ENCODE data around the gene PIWIL1. TPM values are rescaled to one million over a fixed set of nuclear protein-coding genes. Genes with fewer than 3 reads are reported as not detected.

The PIWIL1 gene
- total RNA-seq, 1 experiment from 2014 or later = not detected

DNA sequence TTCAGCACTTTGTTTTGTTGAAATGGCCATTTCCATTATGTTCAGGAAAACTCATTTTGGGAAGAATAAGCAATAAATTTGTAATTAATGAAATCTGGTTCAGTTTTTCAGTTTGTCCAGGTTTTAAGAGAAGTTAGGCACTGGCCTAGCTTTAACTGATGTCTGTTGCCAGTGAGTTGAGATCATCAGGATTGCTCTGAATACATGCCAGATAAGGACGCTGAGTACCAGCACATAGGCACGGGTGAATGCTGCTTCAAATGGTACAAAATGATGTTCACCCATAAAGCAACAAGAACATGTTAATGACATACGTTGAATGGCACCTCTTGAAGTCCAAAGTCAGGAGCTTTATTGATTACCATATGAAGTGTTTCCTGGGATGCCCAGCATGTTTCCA lies 46.5 kb downstream of the PIWIL1 start:
- no peak overlapping the region for H3K4me2 ChIP-seq (ENCODE audit: low read length)
- no peaks in the 10 kb centered on the region for H3K4me1 ChIP-seq (ENCODE audit: control insufficient read depth in 1 of 2, insufficient read depth in 2 of 2, low read length in 2 of 2)
- no peak overlapping the region for H2AFZ ChIP-seq (ENCODE audit: low read depth, low read length, poor library complexity, severe bottlenecking)
- TF ChIP-seq ELF1 (IDR thresholded peaks at IDR 0.05; ENCODE audit: borderline replicate concordance, low read depth) (no peak), POLR2A (IDR thresholded peaks at IDR 0.05; ENCODE audit: borderline replicate concordance, extremely low read depth, insufficient read depth, insufficient read length) (no peak), FOSL1 (IDR thresholded peaks at IDR 0.05; ENCODE audit: low read depth) (no peak), POLR2AphosphoS5 (IDR thresholded peaks at IDR 0.05; ENCODE audit: low read depth, low read length) (no peak), SIN3A (IDR thresholded peaks at IDR 0.05; ENCODE audit: low read depth) (no peak), EZH2 (IDR thresholded peaks at IDR 0.05) (no peak), ZNF274 (IDR thresholded peaks at IDR 0.05; ENCODE audit: low read depth, low read length) (no peak), SP1 (IDR thresholded peaks at IDR 0.05; ENCODE audit: low read depth) (no peak), CEBPB (IDR thresholded peaks at IDR 0.05; ENCODE audit: low read depth) (no peak), TCF7L2 (IDR thresholded peaks at IDR 0.05; ENCODE audit: borderline replicate concordance, extremely low read depth, insufficient read depth, insufficient read length) (no peak), EZH2phosphoT487 (IDR thresholded peaks at IDR 0.05; ENCODE audit: borderline replicate concordance) (no peak), RAD21 (IDR thresholded peaks at IDR 0.05; ENCODE audit: low read depth) (no peak), YY1 (IDR thresholded peaks at IDR 0.05; ENCODE audit: extremely low read depth, insufficient replicate concordance, low read depth, low read length) (no peak), JUND (IDR thresholded peaks at IDR 0.05) (no peak), EGR1 (IDR thresholded peaks at IDR 0.05; ENCODE audit: low read depth) (no peak)
- TF ChIP-seq, protein P1, sequence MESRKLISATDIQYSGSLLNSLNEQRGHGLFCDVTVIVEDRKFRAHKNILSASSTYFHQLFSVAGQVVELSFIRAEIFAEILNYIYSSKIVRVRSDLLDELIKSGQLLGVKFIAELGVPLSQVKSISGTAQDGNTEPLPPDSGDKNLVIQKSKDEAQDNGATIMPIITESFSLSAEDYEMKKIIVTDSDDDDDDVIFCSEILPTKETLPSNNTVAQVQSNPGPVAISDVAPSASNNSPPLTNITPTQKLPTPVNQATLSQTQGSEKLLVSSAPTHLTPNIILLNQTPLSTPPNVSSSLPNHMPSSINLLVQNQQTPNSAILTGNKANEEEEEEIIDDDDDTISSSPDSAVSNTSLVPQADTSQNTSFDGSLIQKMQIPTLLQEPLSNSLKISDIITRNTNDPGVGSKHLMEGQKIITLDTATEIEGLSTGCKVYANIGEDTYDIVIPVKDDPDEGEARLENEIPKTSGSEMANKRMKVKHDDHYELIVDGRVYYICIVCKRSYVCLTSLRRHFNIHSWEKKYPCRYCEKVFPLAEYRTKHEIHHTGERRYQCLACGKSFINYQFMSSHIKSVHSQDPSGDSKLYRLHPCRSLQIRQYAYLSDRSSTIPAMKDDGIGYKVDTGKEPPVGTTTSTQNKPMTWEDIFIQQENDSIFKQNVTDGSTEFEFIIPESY (IDR thresholded peaks at IDR 0.05; ENCODE audit: extremely low read depth, insufficient replicate concordance, low read length) = no peak
- TF ChIP-seq, protein P2, sequence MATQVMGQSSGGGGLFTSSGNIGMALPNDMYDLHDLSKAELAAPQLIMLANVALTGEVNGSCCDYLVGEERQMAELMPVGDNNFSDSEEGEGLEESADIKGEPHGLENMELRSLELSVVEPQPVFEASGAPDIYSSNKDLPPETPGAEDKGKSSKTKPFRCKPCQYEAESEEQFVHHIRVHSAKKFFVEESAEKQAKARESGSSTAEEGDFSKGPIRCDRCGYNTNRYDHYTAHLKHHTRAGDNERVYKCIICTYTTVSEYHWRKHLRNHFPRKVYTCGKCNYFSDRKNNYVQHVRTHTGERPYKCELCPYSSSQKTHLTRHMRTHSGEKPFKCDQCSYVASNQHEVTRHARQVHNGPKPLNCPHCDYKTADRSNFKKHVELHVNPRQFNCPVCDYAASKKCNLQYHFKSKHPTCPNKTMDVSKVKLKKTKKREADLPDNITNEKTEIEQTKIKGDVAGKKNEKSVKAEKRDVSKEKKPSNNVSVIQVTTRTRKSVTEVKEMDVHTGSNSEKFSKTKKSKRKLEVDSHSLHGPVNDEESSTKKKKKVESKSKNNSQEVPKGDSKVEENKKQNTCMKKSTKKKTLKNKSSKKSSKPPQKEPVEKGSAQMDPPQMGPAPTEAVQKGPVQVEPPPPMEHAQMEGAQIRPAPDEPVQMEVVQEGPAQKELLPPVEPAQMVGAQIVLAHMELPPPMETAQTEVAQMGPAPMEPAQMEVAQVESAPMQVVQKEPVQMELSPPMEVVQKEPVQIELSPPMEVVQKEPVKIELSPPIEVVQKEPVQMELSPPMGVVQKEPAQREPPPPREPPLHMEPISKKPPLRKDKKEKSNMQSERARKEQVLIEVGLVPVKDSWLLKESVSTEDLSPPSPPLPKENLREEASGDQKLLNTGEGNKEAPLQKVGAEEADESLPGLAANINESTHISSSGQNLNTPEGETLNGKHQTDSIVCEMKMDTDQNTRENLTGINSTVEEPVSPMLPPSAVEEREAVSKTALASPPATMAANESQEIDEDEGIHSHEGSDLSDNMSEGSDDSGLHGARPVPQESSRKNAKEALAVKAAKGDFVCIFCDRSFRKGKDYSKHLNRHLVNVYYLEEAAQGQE (IDR thresholded peaks at IDR 0.05; ENCODE audit: low read depth) = no peak
- TF ChIP-seq, protein P3, sequence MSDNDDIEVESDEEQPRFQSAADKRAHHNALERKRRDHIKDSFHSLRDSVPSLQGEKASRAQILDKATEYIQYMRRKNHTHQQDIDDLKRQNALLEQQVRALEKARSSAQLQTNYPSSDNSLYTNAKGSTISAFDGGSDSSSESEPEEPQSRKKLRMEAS (IDR thresholded peaks at IDR 0.05) = no peak
- TF ChIP-seq, protein P4, sequence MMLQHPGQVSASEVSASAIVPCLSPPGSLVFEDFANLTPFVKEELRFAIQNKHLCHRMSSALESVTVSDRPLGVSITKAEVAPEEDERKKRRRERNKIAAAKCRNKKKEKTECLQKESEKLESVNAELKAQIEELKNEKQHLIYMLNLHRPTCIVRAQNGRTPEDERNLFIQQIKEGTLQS (IDR thresholded peaks at IDR 0.05) = no peak
- no peaks in the 10 kb centered on the region; a peak in 1 of 4 replicates for H3K9me3 ChIP-seq (ENCODE audit: control insufficient read depth in 1 of 2, insufficient read depth in 1 of 2, low read depth in 1 of 2, low read length in 2 of 2)
- H3K36me3 ChIP-seq (ENCODE audit: control insufficient read depth in 1 of 2, insufficient read depth in 2 of 2, low read length in 2 of 2) = no peaks in the 10 kb centered on the region
- no peak for DNase-seq (ENCODE audit: low read depth, low spot score)
- intact Hi-C loops (cut with micrococcal nuclease) = no loop called here
- H3K9ac ChIP-seq (ENCODE audit: low read length) = no peak overlapping the region
- RAD21 ChIA-PET (ENCODE audit: low non-redundant PET in 1 of 2, low total read pairs in 2 of 2, uncharacterized antibody in 2 of 2, unreplicated experiment in 2 of 2) = no interaction called here
- no peaks in the 10 kb centered on the region for H3K79me2 ChIP-seq (ENCODE audit: insufficient read depth, low read length)
- no TSS peak for BruUV-seq (replicated peaks)
- no peaks in the 10 kb centered on the region for H4K20me1 ChIP-seq (ENCODE audit: insufficient read depth)
- H3K27me3 ChIP-seq (ENCODE audit: insufficient read depth, low read length) = no peaks in the 10 kb centered on the region
- H3K27ac ChIP-seq (ENCODE audit: low read depth, low read length) = no peak overlapping the region
- POLR2A ChIA-PET = no interaction called here
- H3K9me2 ChIP-seq (ENCODE audit: insufficient read depth) = no peaks in the 10 kb centered on the region
- H3K4me3 ChIP-seq (replicated peaks in 1 of 2; ENCODE audit: low read depth in 1 of 2, low read length in 2 of 2) = no peak overlapping the region
- CTCF ChIA-PET = no interaction called here
- no peak for ATAC-seq
